H1 (cell line): Measurements from ENCODE around the gene TBC1D16. TPM values are rescaled to one million over a fixed set of nuclear protein-coding genes. Genes with fewer than 3 reads are reported as not detected.
"Not testable (repeated sequence)": the region's sequence is repeated elsewhere in the genome, so short reads cannot be mapped to it uniquely, and the experiment has no call there.

Experiments
- CTCF ChIA-PET: fragments of 300-600 bp; sonication (Branson Sonifier 250); formaldehyde crosslinking; loops from one replicate; lab custom pipeline; 2021; ENCODE audit not compliant: partially characterized antibody; lab: Charles Lee
- POLR2A ChIA-PET: fragments of 300-600 bp; sonication (Branson Sonifier 250); formaldehyde crosslinking; loops from one replicate; lab custom pipeline; 2021; ENCODE audit warnings: inconsistent platforms; ENCODE audit not compliant: partially characterized antibody; lab: Charles Lee
- DNase-seq, 2 experiments: peaks; one replicate each; pipeline versions ENCODE4 v3.0.0 to v3.0.0-alpha.2; 2010 to 2022; ENCODE audit warnings: low spot score in 2 of 2, low read depth in 1 of 2, mixed read lengths in 1 of 2
- FAIRE-seq: peaks from 2 replicates; lab custom pipeline; 2011; peaks lifted over from hg19 to GRCh38; lab: Jason Lieb, UNC
- H2AFZ ChIP-seq: 2 replicates; pipeline ENCODE4 v1.8.1; 2012; ENCODE audit warnings: low read length, inconsistent platforms
- H2AK5ac ChIP-seq: 2 replicates; pipeline ENCODE4 v1.6.1; 2013; ENCODE audit warnings: low read depth, low read length
- H2BK120ac ChIP-seq: replicated peaks from 2 replicates; pipeline ENCODE3; 2013; ENCODE audit warnings: low read depth, low read length, inconsistent platforms
- H2BK12ac ChIP-seq: 2 replicates; pipeline ENCODE4 v1.6.1; 2013; ENCODE audit warnings: low read depth, low read length
- H2BK15ac ChIP-seq: 2 replicates; pipeline ENCODE4 v1.6.1; 2013; ENCODE audit warnings: low read length
- H2BK20ac ChIP-seq: 2 replicates; pipeline ENCODE4 v1.6.1; 2013; ENCODE audit warnings: low read length
- H2BK5ac ChIP-seq: 2 replicates; pipeline ENCODE4 v1.6.1; 2013; ENCODE audit warnings: low read depth, low read length
- H3K14ac ChIP-seq: 2 replicates; pipeline ENCODE4 v1.6.1; 2013; ENCODE audit warnings: inconsistent platforms; ENCODE audit not compliant: insufficient read length
- H3K18ac ChIP-seq: 2 replicates; pipeline ENCODE4 v1.6.1; 2013; ENCODE audit warnings: low read length; ENCODE audit errors: extremely low read depth
- H3K23ac ChIP-seq: 2 replicates; pipeline ENCODE4 v1.6.1; 2013; ENCODE audit warnings: inconsistent platforms; ENCODE audit not compliant: insufficient read length
- H3K23me2 ChIP-seq: 2 replicates; pipeline ENCODE4 v1.6.1; 2013; ENCODE audit warnings: low read depth, low read length
- H3K27ac ChIP-seq: 2 replicates; pipeline ENCODE4 v1.6.1; 2011; ENCODE audit warnings: low read depth, low read length, inconsistent platforms
- H3K27me3 ChIP-seq, 4 experiments: replicated peaks in 1 of 4; 1 replicate in 1 of 4; 2 replicates in 3 of 4; pipeline versions ENCODE4 v1.6.1 to v1.8.1; 2011 to 2013; ENCODE audit warnings: low read length in 3 of 4, mild to moderate bottlenecking in 3 of 4, inconsistent platforms in 2 of 4, mixed read lengths in 2 of 4, moderate library complexity in 1 of 4; ENCODE audit not compliant: control insufficient read depth in 3 of 4, insufficient read depth in 3 of 4; ENCODE audit errors: extremely low read depth in 1 of 4
- H3K36me3 ChIP-seq, 4 experiments: 2 replicates each; pipeline versions ENCODE4 v1.6.1 to v1.8.1; 2011 to 2013; ENCODE audit warnings: mild to moderate bottlenecking in 4 of 4, low read length in 3 of 4, moderate library complexity in 2 of 4, control low read depth in 1 of 4, inconsistent platforms in 1 of 4; ENCODE audit not compliant: insufficient read depth in 4 of 4, control insufficient read depth in 2 of 4
- H3K4ac ChIP-seq: replicated peaks from 2 replicates; pipeline ENCODE3; 2013; ENCODE audit warnings: low read length, low read depth, mixed read lengths, inconsistent platforms; ENCODE audit not compliant: insufficient read length
- H3K4me1 ChIP-seq, 4 experiments: replicated peaks in 1 of 4; 1 replicate in 1 of 4; 2 replicates in 3 of 4; pipeline versions ENCODE4 v1.6.1 to v1.8.1; 2011 to 2013; ENCODE audit warnings: low read length in 3 of 4, inconsistent platforms in 2 of 4, mixed read lengths in 1 of 4; ENCODE audit not compliant: insufficient read depth in 4 of 4, control insufficient read depth in 3 of 4
- H3K4me2 ChIP-seq, 2 experiments: 2 replicates each; pipeline versions ENCODE4 v1.6.1 to v1.8.1; 2011 to 2013; ENCODE audit warnings: low read depth in 2 of 2, low read length in 2 of 2, control low read depth in 1 of 2, inconsistent platforms in 1 of 2, mild to moderate bottlenecking in 1 of 2; ENCODE audit not compliant: insufficient read depth in 1 of 2
- H3K4me3 ChIP-seq, 4 experiments: fragments of 200-600, 300-600 bp in 1 of 4; sonication (generic), shearing (Covaris generic), sonication (Bioruptor Twin) in 1 of 4; 2 replicates each; pipeline versions ENCODE4 v1.5.1 to v1.8.1; 2011 to 2016; ENCODE audit warnings: low read length in 4 of 4, low read depth in 3 of 4, control low read depth in 2 of 4, inconsistent platforms in 2 of 4, mild to moderate bottlenecking in 2 of 4, mixed read lengths in 1 of 4, moderate library complexity in 1 of 4; ENCODE audit not compliant: insufficient read depth in 2 of 4; ENCODE audit errors: extremely low read depth in 1 of 4
- H3K56ac ChIP-seq: replicated peaks from 2 replicates; pipeline ENCODE3; 2013; ENCODE audit warnings: low read depth, mild to moderate bottlenecking, mixed read lengths, low read length, inconsistent platforms; ENCODE audit not compliant: insufficient read length
- H3K79me1 ChIP-seq: 2 replicates; pipeline ENCODE4 v1.6.1; 2013; ENCODE audit warnings: low read depth, low read length, control low read depth
- H3K79me2 ChIP-seq, 2 experiments: 2 replicates each; pipeline versions ENCODE4 v1.6.1 to v1.8.1; 2012 to 2013; ENCODE audit warnings: low read length in 2 of 2, mild to moderate bottlenecking in 2 of 2, inconsistent platforms in 1 of 2; ENCODE audit not compliant: insufficient read depth in 2 of 2, control insufficient read depth in 1 of 2
- H3K9ac ChIP-seq, 4 experiments: replicated peaks in 1 of 4; 1 replicate in 1 of 4; 2 replicates in 3 of 4; pipeline versions ENCODE4 v1.6.1 to v1.8.1; 2011 to 2013; ENCODE audit warnings: low read depth in 3 of 4, low read length in 3 of 4, control low read depth in 2 of 4, mild to moderate bottlenecking in 2 of 4, moderate library complexity in 2 of 4, inconsistent platforms in 1 of 4; ENCODE audit errors: extremely low read depth in 1 of 4
- H3K9me3 ChIP-seq, 2 experiments: 2 replicates each; pipeline versions ENCODE4 v1.6.1 to v1.8.1; 2012 to 2013; ENCODE audit warnings: mild to moderate bottlenecking in 2 of 2, moderate library complexity in 2 of 2, control low read depth in 1 of 2, inconsistent platforms in 1 of 2, low read depth in 1 of 2, low read length in 1 of 2, mixed read lengths in 1 of 2; ENCODE audit not compliant: insufficient read depth in 2 of 2
- H4K20me1 ChIP-seq, 2 experiments: replicated peaks in 1 of 2; 2 replicates each; pipeline versions ENCODE3 to v1.8.1; 2011 to 2013; ENCODE audit warnings: inconsistent platforms in 2 of 2, low read length in 2 of 2, mild to moderate bottlenecking in 1 of 2; ENCODE audit not compliant: insufficient read depth in 2 of 2, control insufficient read depth in 1 of 2
- H4K5ac ChIP-seq: 2 replicates; pipeline ENCODE4 v1.6.1; 2013; ENCODE audit warnings: low read length, low read depth, mixed read lengths, inconsistent platforms; ENCODE audit not compliant: insufficient read length
- H4K8ac ChIP-seq: 2 replicates; pipeline ENCODE4 v1.8.0; 2013; ENCODE audit warnings: mild to moderate bottlenecking, moderate library complexity, low read length, inconsistent platforms; ENCODE audit not compliant: insufficient read depth; ENCODE audit errors: extremely low read depth
- H4K91ac ChIP-seq: replicated peaks from 2 replicates; pipeline ENCODE3; 2013; ENCODE audit warnings: low read length, mixed read lengths, inconsistent platforms; ENCODE audit not compliant: insufficient read length
- WGBS, 2 experiments: shearing (Covaris generic) in 1 of 2; methylation state at CpG; one replicate each; pipeline versions ENCODE4 v1.1.6 to v1.1.7; 2013 to 2015; ENCODE audit warnings: low lambda C conversion rate in 2 of 2, mixed read lengths in 2 of 2, inconsistent platforms in 1 of 2, low coverage in 1 of 2, missing lambda C conversion rate in 1 of 2; ENCODE audit not compliant: insufficient replicate concordance in 2 of 2, insufficient coverage in 1 of 2, insufficient read length in 1 of 2; ENCODE audit errors: extremely low coverage in 1 of 2, missing lambda C conversion rate in 1 of 2; 5-methylcytosine and 5-hydroxymethylcytosine counted together
- polyA plus RNA-seq, 7 experiments: library from polyadenylated mRNA; depleted of rRNA in 3 of 7; stranded (reverse) in 5 of 7; unstranded in 2 of 7; fragments of >200 nt in 5 of 7; fragments of 200-250 nt in 2 of 7; gene quantifications; 1 replicate in 5 of 7; 2 replicates in 1 of 7; 4 replicates in 1 of 7; pipeline versions ENCODE4 v1.2.1 to v1.2.3, GENCODE V29; 2011 to 2013; ENCODE audit warnings: missing spikeins in 2 of 7, mixed read lengths in 2 of 7
- total RNA-seq: library from RNA; stranded (reverse); fragmentation: NEBNext Ultra II Directional; extraction: Animal tissue kit (Norgen Biotek cat#: 25700); gene quantifications from 2 replicates; pipeline ENCODE4 v1.2.1, GENCODE V29; 2021

Gene TBC1D16
- total and polyA plus RNA-seq, 2 of the 8 experiments (the other 6 are each of a cell fraction or from before 2014, with no cell fraction given) = 21.1 to 109 TPM

- H3K9ac ChIP-seq, H2BK5ac ChIP-seq, H3K4ac ChIP-seq, H4K8ac ChIP-seq, H2BK15ac ChIP-seq, H4K20me1 ChIP-seq, H3K27ac ChIP-seq, H3K4me2 ChIP-seq, H3K23ac ChIP-seq, H2AK5ac ChIP-seq, H3K23me2 ChIP-seq, H2BK12ac ChIP-seq, DNase-seq, H3K36me3 ChIP-seq, H3K56ac ChIP-seq, H3K9me3 ChIP-seq, H3K4me1 ChIP-seq, H2BK120ac ChIP-seq, H3K79me1 ChIP-seq, H4K91ac ChIP-seq, H2BK20ac ChIP-seq, FAIRE-seq, H3K27me3 ChIP-seq, H4K5ac ChIP-seq, H2AFZ ChIP-seq, H3K14ac ChIP-seq, H3K4me3 ChIP-seq, H3K18ac ChIP-seq: not testable (repeated sequence)
- POLR2A ChIA-PET = interaction anchor here (0.6 kb wide), 1 partner anchor 38 kb away, joined by 3 read pairs; no protein-coding TSS in a partner anchor
- peaks cover 0 to 18% of the 10 kb centered on the region in 2 experiments; a peak in 1 of 4 replicates for H3K79me2 ChIP-seq
- 93% methylated on average over 9 of the region's 9 CpGs; no CpG with 5 or more reads in 1 of the 2 experiments for WGBS, 2 experiments
- CTCF ChIA-PET = interaction anchor here (1.0 to 2.1 kb wide), 3 partner anchors 9 to 14 kb away, joined by 3 to 10 read pairs (median 4); no protein-coding TSS in a partner anchor
Measured at GRCh38 chr17:79961567-79961966, 74.1 kb downstream of the TBC1D16 start.
